Mucosa of rectum (tissue), 2 donors: ENCODE measurements around the gene TNNT2.

ENCODE experiments used
- H3K27ac ChIP-seq, 2 donors: one replicate each; pipeline ENCODE4 v1.7.0; 2013; ENCODE audit warnings: inconsistent platforms in 2 of 2, low read depth in 2 of 2, low read length in 2 of 2
- H3K27me3 ChIP-seq, 2 donors: one replicate each; pipeline ENCODE4 v1.7.0; 2013; ENCODE audit warnings: low read length in 2 of 2; ENCODE audit not compliant: control insufficient read depth in 2 of 2, insufficient read depth in 2 of 2
- H3K36me3 ChIP-seq, 2 donors: one replicate each; pipeline ENCODE4 v1.7.0; 2013; ENCODE audit warnings: low read length in 2 of 2; ENCODE audit not compliant: control insufficient read depth in 2 of 2, insufficient read depth in 2 of 2
- H3K4me1 ChIP-seq, 2 donors: one replicate each; pipeline ENCODE4 v1.7.0; 2013; ENCODE audit warnings: low read length in 2 of 2, mild to moderate bottlenecking in 1 of 2; ENCODE audit not compliant: control insufficient read depth in 2 of 2, insufficient read depth in 2 of 2
- H3K4me3 ChIP-seq, 2 donors: one replicate each; pipeline ENCODE4 v1.7.0; 2013; ENCODE audit warnings: low read length in 2 of 2
- H3K9ac ChIP-seq, 2 donors: one replicate each; pipeline ENCODE4 v1.7.0; 2013; ENCODE audit warnings: low read length in 2 of 2, low read depth in 1 of 2, mild to moderate bottlenecking in 1 of 2
- H3K9me3 ChIP-seq, 2 donors: one replicate each; pipeline ENCODE4 v1.7.0; 2013; ENCODE audit warnings: low read length in 2 of 2; ENCODE audit not compliant: control insufficient read depth in 2 of 2
- donor health status: healthy.
- donor health status: Normal muscosa, but diverticular disease.

Gene TNNT2

DNA sequence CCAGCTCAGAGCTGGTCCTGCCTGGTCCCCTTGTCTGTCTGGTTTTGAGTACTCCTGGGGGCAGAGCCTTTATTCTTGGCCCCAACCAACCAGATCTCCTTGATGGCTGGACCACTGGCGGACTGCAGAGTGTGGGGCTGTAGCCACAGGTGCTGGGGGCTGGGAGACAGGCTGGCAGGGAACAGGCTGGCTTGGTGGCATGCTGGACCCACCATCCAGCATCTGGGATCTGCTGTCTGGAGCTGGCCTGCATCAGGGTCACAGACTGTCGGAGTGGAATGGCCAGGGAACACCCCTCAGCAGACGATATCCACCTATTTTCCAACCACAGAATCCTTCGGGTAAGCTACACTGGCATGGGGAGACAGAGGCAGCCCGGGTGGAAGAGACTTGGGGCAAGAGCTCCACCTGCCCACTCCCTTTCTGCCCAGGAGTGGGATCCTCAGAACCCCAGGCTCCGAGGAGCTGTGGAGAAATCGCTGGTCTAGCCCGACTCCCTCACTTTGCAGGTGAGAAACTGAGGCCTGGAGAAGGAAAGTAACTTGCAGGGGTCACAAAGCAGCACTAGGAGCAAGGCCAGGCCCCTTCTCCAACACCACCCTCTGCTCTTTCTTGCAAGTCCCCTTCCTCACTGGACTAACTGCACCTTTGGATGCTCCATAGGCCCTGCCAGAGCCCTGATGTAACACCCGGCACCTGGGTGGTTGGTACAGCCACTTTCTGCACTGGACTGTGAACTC is 40.6 kb downstream of the TNNT2 start:
- Histone ChIP-seq H3K9me3 (no peaks in the 10 kb centered on the region), H3K4me3 (no peak overlapping the region), H3K4me1 (no peaks in the 10 kb centered on the region), H3K9ac (no peak overlapping the region), H3K27me3 (peaks cover 0 to 2% of the 10 kb centered on the region in 2 donors), H3K27ac (no peak overlapping the region), H3K36me3 (no peaks in the 10 kb centered on the region)

DNA sequence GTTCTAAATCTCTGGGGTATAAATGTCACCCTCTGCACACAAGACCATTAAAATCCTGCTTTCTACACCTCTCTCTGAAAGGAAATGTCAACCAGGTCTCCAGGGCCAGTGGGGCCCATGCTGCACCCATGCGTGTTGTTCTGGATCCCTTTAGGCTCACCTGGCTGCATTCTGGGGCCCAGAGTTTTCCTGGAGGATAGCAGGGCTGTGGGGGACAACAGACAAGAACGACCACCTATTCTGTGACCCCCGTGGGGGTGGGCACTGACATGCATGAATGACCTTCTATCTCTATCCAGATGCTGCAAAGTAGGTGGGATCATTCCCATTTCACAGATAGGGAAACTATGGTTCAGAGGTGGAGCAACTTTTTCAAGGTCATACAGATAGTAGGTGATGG is 41.6 kb downstream of the TNNT2 start:
- no peak overlapping the region for H3K27ac ChIP-seq
- H3K9me3 ChIP-seq: no peaks in the 10 kb centered on the region
- H3K4me3 ChIP-seq: no peak overlapping the region
- H3K27me3 ChIP-seq: peaks cover 0 to 2% of the 10 kb centered on the region in 2 donors
- H3K4me1 ChIP-seq: no peaks in the 10 kb centered on the region
- H3K9ac ChIP-seq: no peak overlapping the region
- H3K36me3 ChIP-seq: no peaks in the 10 kb centered on the region

DNA sequence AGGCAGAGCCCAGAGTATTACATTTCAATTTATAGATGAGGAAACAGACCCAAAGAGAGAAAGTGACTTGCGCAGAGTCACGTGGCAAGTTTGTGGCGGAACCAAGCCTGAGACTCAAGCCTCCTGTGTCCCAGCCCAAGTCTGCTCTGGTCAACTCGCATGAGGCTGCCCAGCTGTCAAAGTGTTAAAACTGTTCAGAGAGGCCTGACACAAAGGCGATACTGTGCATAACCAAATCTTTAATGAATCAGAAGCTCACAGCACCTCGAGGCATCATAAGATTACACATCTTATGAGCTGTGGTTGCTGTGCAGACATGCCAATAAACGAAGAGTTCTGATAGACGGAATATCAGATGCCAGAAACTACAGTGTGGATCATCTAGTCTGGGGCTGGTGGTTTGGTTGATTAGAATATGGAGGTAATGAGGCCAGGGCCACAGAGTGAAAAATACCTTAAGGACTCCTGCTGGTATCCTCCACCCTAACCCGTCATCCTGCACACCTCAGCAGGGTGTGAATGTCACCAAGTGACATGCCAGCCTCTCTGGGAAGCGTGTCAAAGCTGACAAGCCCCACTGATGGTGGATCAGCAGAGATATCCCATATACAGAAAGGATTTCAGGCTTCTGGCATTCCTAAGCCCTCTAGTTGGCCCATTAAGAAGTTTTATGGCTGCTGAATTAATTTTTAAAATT is 42.2 kb downstream of the TNNT2 start:
- Histone ChIP-seq H3K9ac (no peak overlapping the region), H3K9me3 (no peaks in the 10 kb centered on the region), H3K4me1 (no peaks in the 10 kb centered on the region), H3K4me3 (no peak overlapping the region), H3K27me3 (peaks cover 0 to 2% of the 10 kb centered on the region in 2 donors), H3K36me3 (no peaks in the 10 kb centered on the region), H3K27ac (no peak overlapping the region)

DNA sequence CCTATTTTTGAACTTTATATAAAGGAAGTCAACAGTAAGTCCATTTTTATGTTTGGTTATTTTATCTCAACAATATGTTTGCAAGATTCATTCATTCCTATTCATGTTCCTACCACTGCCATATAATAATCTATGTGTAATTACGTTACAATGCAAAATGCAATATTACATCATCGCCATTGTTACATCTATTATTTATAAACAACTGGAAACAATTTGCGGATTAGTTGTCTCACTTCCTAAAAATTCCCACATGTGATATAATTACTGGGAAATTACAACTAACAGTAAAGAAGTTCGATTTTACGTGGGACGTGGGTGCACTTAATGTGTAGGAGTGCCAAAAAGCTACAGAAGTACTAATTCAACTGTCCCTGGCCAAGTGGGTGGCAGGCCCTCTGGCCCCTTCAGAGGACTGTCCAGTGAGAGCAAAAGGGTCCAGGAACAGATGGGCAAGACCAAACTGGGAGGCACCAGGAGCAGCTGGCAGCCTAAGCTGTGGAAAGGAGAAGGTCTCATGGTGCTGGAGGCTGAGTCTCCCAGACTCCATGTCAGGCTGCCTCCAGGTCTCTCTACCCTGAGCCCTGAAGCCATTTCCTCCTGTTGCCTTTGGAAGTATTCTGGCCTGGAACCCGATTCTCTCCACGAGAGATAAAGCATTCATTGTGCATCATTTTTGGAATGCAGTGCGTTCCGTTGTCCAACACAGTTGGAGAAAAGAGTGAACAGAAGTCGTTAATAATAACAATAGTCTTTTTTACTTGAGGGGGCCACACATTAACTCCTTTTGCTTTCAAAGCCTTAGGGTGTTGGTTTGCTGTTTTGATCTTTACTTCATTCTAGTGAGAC is 42.9 kb downstream of the TNNT2 start:
- H3K27ac ChIP-seq: no peak overlapping the region
- no peaks in the 10 kb centered on the region for H3K4me1 ChIP-seq
- no peaks in the 10 kb centered on the region for H3K36me3 ChIP-seq
- H3K4me3 ChIP-seq: no peak overlapping the region
- H3K9ac ChIP-seq: no peak overlapping the region
- no peaks in the 10 kb centered on the region for H3K9me3 ChIP-seq
- H3K27me3 ChIP-seq: peaks cover 0 to 2% of the 10 kb centered on the region in 2 donors

DNA sequence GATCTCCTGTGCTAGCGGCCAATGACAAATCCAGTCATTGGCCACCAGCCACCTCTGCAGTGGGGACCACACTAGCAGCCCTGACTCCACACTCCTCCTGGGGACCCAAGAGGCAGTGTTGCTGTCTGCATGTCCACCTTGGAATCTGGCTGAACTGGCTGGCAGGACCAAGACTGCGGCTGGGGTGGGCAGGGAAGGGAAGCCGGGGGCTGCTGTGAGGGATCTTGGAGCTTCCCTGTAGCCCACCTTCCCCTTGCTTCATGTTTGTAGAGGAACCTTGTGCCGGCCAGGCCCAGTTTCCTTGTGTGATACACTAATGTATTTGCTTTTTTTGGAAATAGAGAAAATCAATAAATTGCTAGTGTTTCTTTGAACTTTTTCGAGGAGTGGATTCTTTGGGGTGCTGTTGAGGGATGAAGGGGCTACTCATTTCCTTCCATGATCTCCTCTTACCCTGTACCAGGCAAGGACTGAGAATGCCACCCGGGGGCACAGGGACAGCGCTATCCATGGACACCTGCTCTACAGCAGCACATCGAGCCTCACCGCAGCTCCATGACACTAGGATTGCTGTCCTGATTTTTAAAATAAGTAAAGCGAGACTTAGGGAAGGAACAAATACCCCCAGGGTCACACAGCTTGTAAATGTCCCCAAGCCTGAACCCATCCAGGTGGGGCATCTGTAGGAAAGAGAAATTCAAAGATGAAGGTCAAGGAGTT is 44.7 kb downstream of the TNNT2 start:
- H3K4me3 ChIP-seq: no peak overlapping the region
- peaks cover 2 to 3% of the 10 kb centered on the region in 2 donors for H3K27me3 ChIP-seq
- no peak overlapping the region for H3K27ac ChIP-seq
- no peak overlapping the region for H3K9ac ChIP-seq
- H3K4me1 ChIP-seq: no peaks in the 10 kb centered on the region
- no peaks in the 10 kb centered on the region for H3K9me3 ChIP-seq
- H3K36me3 ChIP-seq: no peaks in the 10 kb centered on the region

DNA sequence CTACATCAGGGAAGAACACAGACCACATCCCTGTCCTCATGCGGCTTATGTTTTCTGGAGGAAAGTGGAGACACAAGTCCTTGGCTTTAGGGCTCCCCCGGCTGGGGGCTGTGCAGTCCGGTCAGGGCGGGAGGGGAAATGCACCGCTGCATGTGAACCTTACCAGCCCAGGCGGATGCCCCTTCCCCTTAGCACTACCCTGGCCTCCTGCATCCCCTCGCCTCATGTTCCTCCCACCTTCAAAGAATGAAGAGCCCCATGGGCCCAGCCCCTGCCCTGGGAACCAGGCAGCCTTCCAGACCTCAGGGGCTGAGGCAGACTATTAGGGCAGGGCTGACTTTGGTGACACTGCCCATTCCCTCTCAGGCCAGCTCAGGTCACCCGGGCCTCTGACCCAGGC is 45.5 kb downstream of the TNNT2 start:
- Histone ChIP-seq H3K9ac (no peak overlapping the region), H3K27ac (no peak overlapping the region), H3K4me3 (no peak overlapping the region), H3K4me1 (no peaks in the 10 kb centered on the region), H3K36me3 (no peaks in the 10 kb centered on the region), H3K9me3 (no peaks in the 10 kb centered on the region), H3K27me3 (peaks cover 2 to 7% of the 10 kb centered on the region in 2 donors)

DNA sequence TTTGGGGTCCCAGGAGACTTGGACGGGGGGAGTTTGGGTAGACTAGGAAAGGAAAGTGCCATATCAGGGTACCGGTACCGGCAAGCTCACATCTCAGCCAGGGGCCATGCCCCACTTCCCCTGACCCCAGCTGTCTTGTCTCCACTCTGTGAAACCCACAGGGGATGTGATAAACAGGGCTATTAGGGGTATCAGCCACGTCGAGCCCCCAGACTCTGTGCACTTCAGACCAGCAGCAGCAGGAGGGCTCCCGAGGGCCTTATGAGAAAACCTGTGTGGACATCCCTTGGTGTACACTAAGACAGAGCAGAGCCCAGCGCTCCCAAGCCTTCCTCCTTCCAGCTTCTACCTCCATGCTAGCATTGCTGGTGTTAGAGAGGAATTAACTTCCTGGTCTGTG is 46.3 kb downstream of the TNNT2 start:
- H3K4me3 ChIP-seq: no peak overlapping the region
- H3K9me3 ChIP-seq: no peaks in the 10 kb centered on the region
- H3K27ac ChIP-seq: no peak overlapping the region
- no peaks in the 10 kb centered on the region for H3K4me1 ChIP-seq
- peaks cover 0 to 7% of the 10 kb centered on the region in 2 donors for H3K27me3 ChIP-seq
- H3K9ac ChIP-seq: no peak overlapping the region
- no peaks in the 10 kb centered on the region for H3K36me3 ChIP-seq

DNA sequence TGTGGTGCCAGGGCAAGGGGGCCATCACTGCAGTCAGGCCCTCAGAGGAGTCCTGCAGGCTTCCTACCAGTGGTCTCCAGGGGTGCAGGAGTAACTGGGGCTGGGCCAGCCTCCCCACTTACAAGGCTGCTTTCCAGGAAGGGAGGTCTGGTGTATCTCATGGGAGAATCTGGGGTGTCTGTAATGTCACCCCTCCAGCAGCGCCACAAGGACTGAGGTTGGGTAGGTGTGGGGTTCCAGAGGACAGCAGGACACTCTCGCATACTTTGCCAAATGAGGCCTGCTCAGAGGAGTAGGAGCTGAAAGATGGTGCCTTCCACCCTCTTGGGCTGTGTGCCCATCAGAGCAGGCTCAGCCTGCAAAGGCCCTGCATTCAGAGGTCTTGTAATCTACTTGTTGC is 46.9 kb downstream of the TNNT2 start:
- no peak overlapping the region for H3K4me3 ChIP-seq
- peaks cover 0 to 7% of the 10 kb centered on the region in 2 donors for H3K27me3 ChIP-seq
- no peaks in the 10 kb centered on the region for H3K36me3 ChIP-seq
- H3K4me1 ChIP-seq: no peaks in the 10 kb centered on the region
- H3K27ac ChIP-seq: no peak overlapping the region
- H3K9ac ChIP-seq: no peak overlapping the region
- no peaks in the 10 kb centered on the region for H3K9me3 ChIP-seq

DNA sequence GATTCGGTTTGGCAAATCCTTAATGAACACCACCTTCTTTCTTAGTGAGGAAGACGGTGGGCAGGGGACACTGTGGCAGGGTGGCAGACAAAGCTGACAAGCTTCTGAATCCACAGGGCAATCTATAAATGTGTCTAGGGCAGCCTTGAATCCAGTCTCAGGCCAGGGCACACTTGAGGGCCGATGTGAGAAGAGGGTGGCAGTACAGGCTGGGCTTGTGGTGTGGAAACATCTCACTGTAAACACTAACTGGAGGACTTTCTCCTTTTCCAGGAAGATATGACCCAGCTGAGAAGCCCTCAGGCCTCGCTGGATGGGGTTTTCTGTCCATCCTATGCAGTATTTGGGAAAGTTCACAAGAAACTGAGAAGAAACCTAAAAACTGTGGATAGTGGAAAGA is 47.7 kb downstream of the TNNT2 start:
- Histone ChIP-seq H3K36me3 (no peaks in the 10 kb centered on the region), H3K27ac (no peak overlapping the region), H3K9me3 (no peaks in the 10 kb centered on the region), H3K27me3 (peaks cover 0 to 7% of the 10 kb centered on the region in 2 donors), H3K4me1 (no peaks in the 10 kb centered on the region), H3K9ac (no peak overlapping the region), H3K4me3 (no peak overlapping the region)
